WERI-Rb-1 (cell line): Measurements from ENCODE around the gene UNC5B.
A peak's percentile ranks its signal among the peaks of the same experiment; 100 is the strongest.

Experiments used
- DNase-seq: peaks from one replicate; pipeline ENCODE4 v3.0.0-alpha.2; 2020
- H3K27ac ChIP-seq: fragments of 250-450 bp; sonication (Bioruptor Pico); 2 replicates; pipeline ENCODE4 v1.5.1; 2020; ENCODE audit warnings: mild to moderate bottlenecking, moderate library complexity
- H3K27me3 ChIP-seq: fragments of 250-450 bp; sonication (Bioruptor Pico); 2 replicates; pipeline ENCODE4 v1.5.1; 2021; ENCODE audit warnings: mild to moderate bottlenecking, low read depth, moderate library complexity; ENCODE audit not compliant: insufficient read depth, severe bottlenecking
- H3K36me3 ChIP-seq: fragments of 250-450 bp; sonication (Bioruptor Pico); 2 replicates; pipeline ENCODE4 v1.5.1; 2020; ENCODE audit warnings: mild to moderate bottlenecking, moderate library complexity
- H3K4me3 ChIP-seq: 2 replicates; pipeline ENCODE4 v1.5.1; 2011; ENCODE audit warnings: low read depth, mild to moderate bottlenecking, control low read depth, low read length
- H3K9me3 ChIP-seq: fragments of 250-450 bp; sonication (Bioruptor Pico); 2 replicates; pipeline ENCODE4 v1.5.1; 2021; ENCODE audit warnings: mild to moderate bottlenecking, moderate library complexity; ENCODE audit not compliant: severe bottlenecking
- CTCF ChIP-seq: IDR thresholded peaks from 2 replicates; pipeline ENCODE4 v1.5.1; 2011; ENCODE audit warnings: low read depth, mild to moderate bottlenecking, control low read depth, inconsistent platforms, low read length

UNC5B gene

DNA sequence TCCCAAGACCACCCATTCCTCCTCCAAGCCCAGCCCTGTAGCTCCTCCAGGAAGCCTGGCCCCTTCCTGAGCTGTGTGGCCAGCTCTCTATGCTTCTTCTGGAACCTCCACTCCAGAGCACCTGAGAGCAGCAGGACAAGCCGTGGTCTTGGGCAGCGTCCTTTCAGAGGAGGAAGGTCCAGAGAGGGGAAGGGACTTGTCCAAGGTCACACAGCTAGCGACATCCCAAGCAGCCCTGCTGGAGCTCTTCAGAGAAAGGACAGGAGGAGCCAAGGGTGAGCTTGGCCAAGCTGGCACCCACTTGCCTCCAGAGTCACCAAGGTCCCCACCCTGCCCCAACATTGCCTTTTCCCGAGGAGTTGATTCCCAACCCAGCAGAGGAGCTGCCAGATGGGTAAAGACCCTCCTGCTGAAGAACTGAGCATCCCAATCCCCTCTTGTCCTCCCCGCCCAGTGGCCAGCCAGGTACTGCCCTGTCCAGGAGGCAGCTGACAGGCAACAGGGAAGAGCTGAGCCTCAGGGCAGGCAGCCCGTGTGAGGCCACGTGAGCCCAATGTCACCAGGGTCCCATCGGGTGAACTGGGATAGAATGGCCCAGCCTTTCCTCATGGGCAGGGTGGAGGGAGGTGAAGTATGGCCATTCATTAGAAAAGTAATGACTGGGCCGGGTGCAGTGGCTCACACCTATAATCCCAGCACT lies 46.2 kb downstream of the UNC5B start:
- H3K4me3 ChIP-seq: no peak overlapping the region
- DNase-seq: no peak
- H3K27ac ChIP-seq: no peak overlapping the region
- no peaks in the 10 kb centered on the region for H3K36me3 ChIP-seq
- H3K9me3 ChIP-seq: no peaks in the 10 kb centered on the region
- TF ChIP-seq CTCF: no peak
- H3K27me3 ChIP-seq: no peaks in the 10 kb centered on the region

DNA sequence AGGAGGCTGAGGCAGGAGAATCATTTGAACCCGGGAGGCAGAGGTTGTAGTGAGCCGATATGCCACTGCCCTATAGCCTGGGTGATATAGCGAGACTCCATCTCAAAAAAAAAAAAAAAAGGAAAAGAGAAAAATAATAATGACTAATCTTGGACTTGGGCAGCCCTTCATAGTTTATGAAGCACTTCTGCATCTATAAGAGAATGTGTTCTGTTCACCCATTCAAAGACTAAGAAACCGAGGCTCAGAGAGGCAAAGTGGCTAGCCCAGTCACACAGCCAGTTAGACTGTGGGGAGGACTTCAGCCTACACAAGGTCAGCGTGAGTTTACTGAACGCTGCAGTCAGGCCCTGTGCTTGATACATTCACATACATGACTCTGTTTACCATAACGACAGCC lies 46.9 kb downstream of the UNC5B start:
- Histone ChIP-seq H3K27ac (no peak overlapping the region), H3K27me3 (no peaks in the 10 kb centered on the region), H3K36me3 (no peaks in the 10 kb centered on the region), H3K9me3 (no peaks in the 10 kb centered on the region), H3K4me3 (no peak overlapping the region)
- TF ChIP-seq CTCF: no peak
- DNase-seq: no peak

DNA sequence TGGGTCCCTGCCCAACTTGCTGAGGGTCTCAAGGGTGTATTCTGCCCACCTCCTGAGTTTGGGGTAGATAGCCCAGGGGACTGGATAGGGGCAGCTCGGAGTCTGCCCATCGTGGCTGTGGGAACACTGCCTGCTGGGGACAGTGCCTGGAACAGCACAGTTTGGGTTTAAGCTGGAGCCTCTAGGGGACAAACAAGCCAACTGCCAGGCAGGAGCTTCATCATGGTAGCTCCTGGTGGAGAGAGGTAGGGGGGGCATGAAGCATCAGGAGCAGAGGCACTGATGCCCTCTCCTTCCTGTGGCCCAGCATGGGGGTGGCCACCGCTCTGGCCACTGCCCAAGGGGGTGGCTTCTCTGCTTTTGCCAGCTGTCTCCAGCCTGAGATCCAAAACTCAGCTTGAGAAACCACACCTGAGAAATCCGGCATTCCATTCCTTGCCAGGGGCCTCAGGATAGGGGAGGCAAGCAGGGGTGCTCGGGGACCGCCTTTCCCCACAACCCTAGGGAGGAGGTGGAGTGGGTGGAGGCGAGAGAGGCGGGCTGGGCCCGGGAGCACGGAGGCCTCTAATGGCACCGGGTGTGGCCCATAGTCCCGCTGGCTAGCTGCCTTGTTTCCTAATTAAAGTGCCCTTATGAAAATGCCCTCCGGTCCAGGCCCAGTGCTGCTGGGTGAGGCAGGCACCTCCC lies 47.6 kb downstream of the UNC5B start:
- Histone ChIP-seq H3K36me3 (no peaks in the 10 kb centered on the region), H3K27me3 (no peaks in the 10 kb centered on the region), H3K27ac (no peak overlapping the region), H3K9me3 (no peaks in the 10 kb centered on the region), H3K4me3 (no peak overlapping the region)
- TF ChIP-seq CTCF: peak; percentile 11; the same call in 1 of the 2 replicates
- DNase-seq: no peak

DNA sequence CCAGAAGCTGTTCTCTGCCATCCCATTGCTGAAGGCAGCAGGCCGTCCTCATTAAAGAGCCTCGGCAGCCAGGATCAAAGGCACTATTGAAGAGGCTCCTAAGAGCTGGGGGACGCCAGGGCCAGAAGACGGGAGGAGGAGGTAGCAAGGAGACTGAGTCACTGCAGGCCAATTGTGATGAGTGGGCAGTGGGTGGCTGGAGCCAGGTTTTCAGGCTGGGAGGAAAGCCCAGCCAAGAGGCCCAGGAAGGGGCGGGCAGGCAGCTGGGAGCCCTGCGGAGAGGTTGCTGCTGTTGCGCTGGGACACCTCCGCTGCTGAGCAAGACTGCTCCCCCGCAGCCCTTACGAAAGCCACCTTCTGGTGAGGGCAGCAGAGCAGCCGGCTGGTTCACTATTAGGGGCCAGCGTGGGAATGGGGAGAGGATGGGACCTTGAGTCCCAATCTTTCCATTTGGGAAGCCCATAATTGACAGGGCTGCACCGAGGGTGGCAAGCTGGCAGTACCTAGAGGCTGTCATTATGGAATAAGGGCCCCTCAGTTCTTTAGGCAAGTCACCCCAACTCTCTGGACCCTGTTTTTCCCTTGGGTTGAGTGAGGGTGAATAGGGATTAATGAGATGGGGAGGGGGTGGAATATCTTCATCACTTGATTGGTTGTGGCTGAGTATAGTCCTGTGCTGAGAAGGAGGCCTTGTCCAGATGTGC lies 48.4 kb downstream of the UNC5B start:
- Histone ChIP-seq H3K36me3 (no peaks in the 10 kb centered on the region), H3K27ac (no peak overlapping the region), H3K4me3 (no peak overlapping the region), H3K9me3 (no peaks in the 10 kb centered on the region), H3K27me3 (no peaks in the 10 kb centered on the region)
- TF ChIP-seq CTCF: no peak
- no peak for DNase-seq

- no peaks in the 10 kb centered on the region for H3K9me3 ChIP-seq
- H3K27me3 ChIP-seq: no peaks in the 10 kb centered on the region
- DNase-seq: no peak
- H3K36me3 ChIP-seq: no peaks in the 10 kb centered on the region
- no peak for TF ChIP-seq CTCF
- H3K4me3 ChIP-seq: no peak overlapping the region
- no peak overlapping the region for H3K27ac ChIP-seq
Observed at GRCh38 chr10:71262027-71262426, 49.7 kb downstream of the UNC5B start.
